ENCODE results near the gene SLC2A1. TPM values are rescaled to one million over a fixed set of nuclear protein-coding genes. Genes with fewer than 3 reads are reported as not detected.
A peak's percentile ranks its signal among the peaks of the same experiment; 100 is the strongest.

The SLC2A1 gene
- total and polyA plus RNA-seq, 2 of the 13 experiments (the other 11 are each of a cell fraction or from before 2014, with no cell fraction given): 125 to 423 TPM

- no peak for TF ChIP-seq ZNF318 (CRISPR knock-in tag; IDR thresholded peaks at IDR 0.05)
- TF ChIP-seq ZNF660 (CRISPR knock-in tag; IDR thresholded peaks at IDR 0.05; ENCODE audit: borderline replicate concordance, low read depth): no peak
- no peak for TF ChIP-seq CENPX (CRISPR knock-in tag; IDR thresholded peaks at IDR 0.05)
- TF ChIP-seq HNF1B (CRISPR knock-in tag; IDR thresholded peaks at IDR 0.05): no peak
- TF ChIP-seq ZNF710 (CRISPR knock-in tag; IDR thresholded peaks at IDR 0.05; ENCODE audit: borderline replicate concordance): no peak
- TF ChIP-seq ZBTB3 (CRISPR knock-in tag; IDR thresholded peaks at IDR 0.05; ENCODE audit: borderline replicate concordance, low read depth): no peak
- TF ChIP-seq ZBTB21 (CRISPR knock-in tag; IDR thresholded peaks at IDR 0.05): no peak
- no peak for TF ChIP-seq ZNF720 (CRISPR knock-in tag; IDR thresholded peaks at IDR 0.05)
- peak; percentile 39; the same call in 1 of the 2 replicates for TF ChIP-seq POLR2G (IDR thresholded peaks at IDR 0.05; ENCODE audit: low read depth, low read length)
- no peak for TF ChIP-seq SP140L (CRISPR knock-in tag; IDR thresholded peaks at IDR 0.05; ENCODE audit: borderline replicate concordance)
- TF ChIP-seq KLF13 (CRISPR knock-in tag; IDR thresholded peaks at IDR 0.05): no peak
- TF ChIP-seq ZNF839 (CRISPR knock-in tag; IDR thresholded peaks at IDR 0.05; ENCODE audit: borderline replicate concordance): no peak
- no peak for TF ChIP-seq HIVEP1 (CRISPR knock-in tag; IDR thresholded peaks at IDR 0.05)
Observed at GRCh38 chr1:42943728-42944127, 14.9 kb downstream of the SLC2A1 start (continued).
